Astrocyte (in vitro differentiated cells and primary cell): ENCODE measurements around the gene SDF2L1. TPM values are rescaled to one million over a fixed set of nuclear protein-coding genes. Genes with fewer than 3 reads are reported as not detected.

Experiments
- DNase-seq: peaks from one replicate; pipeline ENCODE4 v3.0.0-alpha.2; 2010; ENCODE audit warnings: low read depth
- FAIRE-seq: peaks from 2 replicates; lab custom pipeline; 2011; peaks lifted over from hg19 to GRCh38; lab: Jason Lieb, UNC
- H2AFZ ChIP-seq: 2 replicates; pipeline ENCODE4 v1.6.0; 2012; ENCODE audit warnings: low read depth, low read length, inconsistent platforms
- H3K27ac ChIP-seq: 2 replicates; pipeline ENCODE4 v1.5.1; 2011; ENCODE audit warnings: low read depth, low read length, inconsistent platforms
- H3K27me3 ChIP-seq: 2 replicates; pipeline ENCODE4 v1.6.0; 2011; ENCODE audit warnings: low read length, inconsistent platforms; ENCODE audit not compliant: insufficient read depth
- H3K36me3 ChIP-seq: 2 replicates; pipeline ENCODE4 v1.5.1; 2011; ENCODE audit warnings: low read length, inconsistent platforms; ENCODE audit not compliant: insufficient read depth
- H3K4me1 ChIP-seq: 2 replicates; pipeline ENCODE4 v1.5.1; 2011; ENCODE audit warnings: low read length, inconsistent platforms; ENCODE audit not compliant: insufficient read depth
- H3K4me2 ChIP-seq: 2 replicates; pipeline ENCODE4 v1.6.0; 2012; ENCODE audit warnings: low read length, inconsistent platforms
- H3K4me3 ChIP-seq: 2 replicates; pipeline ENCODE4 v1.5.1; 2011; ENCODE audit warnings: low read depth, mild to moderate bottlenecking, low read length, inconsistent platforms; ENCODE audit not compliant: insufficient read depth
- H3K79me2 ChIP-seq: 2 replicates; pipeline ENCODE4 v1.6.0; 2012; ENCODE audit warnings: mild to moderate bottlenecking, low read length, inconsistent platforms; ENCODE audit not compliant: insufficient read depth
- H3K9ac ChIP-seq: 2 replicates; pipeline ENCODE4 v1.6.0; 2012; ENCODE audit warnings: mild to moderate bottlenecking, low read length, inconsistent platforms
- H3K9me3 ChIP-seq: 2 replicates; pipeline ENCODE4 v1.5.1; 2012; ENCODE audit warnings: low read depth, mild to moderate bottlenecking, low read length, inconsistent platforms; ENCODE audit not compliant: insufficient read depth
- H4K20me1 ChIP-seq: 2 replicates; pipeline ENCODE4 v1.6.0; 2012; ENCODE audit warnings: low read length, inconsistent platforms; ENCODE audit not compliant: insufficient read depth
- H3K27ac Mint-ChIP-seq: one replicate; pipeline ENCODE4 v1.8.0; 2021; ENCODE audit warnings: mild to moderate bottlenecking, mixed read lengths; ENCODE audit not compliant: unreplicated experiment
- H3K27me3 Mint-ChIP-seq: one replicate; pipeline ENCODE4 v1.8.0; 2021; ENCODE audit warnings: low read depth, mixed read lengths; ENCODE audit not compliant: unreplicated experiment
- H3K36me3 Mint-ChIP-seq: one replicate; pipeline ENCODE4 v1.8.0; 2021; ENCODE audit warnings: low read depth, mixed read lengths; ENCODE audit not compliant: unreplicated experiment
- H3K4me1 Mint-ChIP-seq: one replicate; pipeline ENCODE4 v1.8.0; 2021; ENCODE audit warnings: low read depth, mixed read lengths; ENCODE audit not compliant: unreplicated experiment
- H3K4me3 Mint-ChIP-seq: one replicate; pipeline ENCODE4 v1.8.0; 2021; ENCODE audit warnings: mild to moderate bottlenecking, moderate library complexity, mixed read lengths; ENCODE audit not compliant: unreplicated experiment
- H3K9me3 Mint-ChIP-seq: one replicate; pipeline ENCODE4 v1.8.0; 2021; ENCODE audit warnings: mild to moderate bottlenecking, mixed read lengths; ENCODE audit not compliant: unreplicated experiment
- CTCF ChIP-seq: IDR thresholded peaks from 2 replicates; pipeline ENCODE4 v1.5.1; 2011; ENCODE audit warnings: low read depth, mild to moderate bottlenecking, inconsistent platforms, low read length, moderate library complexity; ENCODE audit not compliant: insufficient read depth
- EZH2 ChIP-seq: IDR thresholded peaks from 2 replicates; pipeline ENCODE4 v1.6.1; 2012; ENCODE audit warnings: mild to moderate bottlenecking, low read length, inconsistent platforms; ENCODE audit not compliant: insufficient read depth
- total RNA-seq: library from RNA; stranded (reverse); gene quantifications from 2 replicates; pipeline ENCODE4 v1.2.1, GENCODE V29; 2021

The SDF2L1 gene
- total RNA-seq, 1 donor from 2014 or later = 49.5 TPM

DNA sequence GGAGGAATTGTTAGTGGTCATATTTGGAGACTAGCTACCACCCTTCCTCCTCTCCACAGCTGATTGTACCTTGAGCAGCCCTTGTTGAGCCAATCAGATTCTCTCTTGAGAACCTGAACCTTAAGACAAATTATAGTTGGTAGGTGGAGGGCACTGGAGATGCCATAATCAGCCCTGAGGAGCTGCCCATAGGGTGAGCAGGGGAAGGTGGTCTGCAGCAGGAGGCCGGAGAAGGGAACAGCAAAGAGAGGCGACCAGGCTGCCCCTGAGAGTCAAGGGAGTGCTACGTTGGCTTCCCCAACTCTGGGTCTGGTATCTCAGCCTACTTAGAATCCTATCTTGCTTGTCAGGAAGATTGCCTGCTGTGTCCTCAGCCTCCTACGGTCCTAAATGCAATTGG, 2.7 kb upstream of the SDF2L1 start:
- no peak overlapping the region for H3K4me3 Mint-ChIP-seq
- H3K4me1 ChIP-seq = peaks cover 19% of the 10 kb centered on the region
- H3K4me3 ChIP-seq = no peak overlapping the region
- no peak overlapping the region for H3K27ac Mint-ChIP-seq
- peaks cover 11% of the 10 kb centered on the region for H3K36me3 Mint-ChIP-seq
- FAIRE-seq = no peak
- H2AFZ ChIP-seq = no peak overlapping the region
- TF ChIP-seq CTCF = no peak
- no peak for TF ChIP-seq EZH2
- no peaks in the 10 kb centered on the region for H3K36me3 ChIP-seq
- no peaks in the 10 kb centered on the region for H3K9me3 ChIP-seq
- no peak overlapping the region for H3K4me2 ChIP-seq
- peaks cover 13% of the 10 kb centered on the region for H4K20me1 ChIP-seq
- no peaks in the 10 kb centered on the region for H3K27me3 ChIP-seq
- H3K9me3 Mint-ChIP-seq = no peaks in the 10 kb centered on the region
- peaks cover 15% of the 10 kb centered on the region for H3K79me2 ChIP-seq
- H3K27ac ChIP-seq = no peak overlapping the region
- H3K9ac ChIP-seq = no peak overlapping the region
- H3K27me3 Mint-ChIP-seq = peaks cover 22% of the 10 kb centered on the region
- no peaks in the 10 kb centered on the region for H3K4me1 Mint-ChIP-seq
- no peak for DNase-seq

DNA sequence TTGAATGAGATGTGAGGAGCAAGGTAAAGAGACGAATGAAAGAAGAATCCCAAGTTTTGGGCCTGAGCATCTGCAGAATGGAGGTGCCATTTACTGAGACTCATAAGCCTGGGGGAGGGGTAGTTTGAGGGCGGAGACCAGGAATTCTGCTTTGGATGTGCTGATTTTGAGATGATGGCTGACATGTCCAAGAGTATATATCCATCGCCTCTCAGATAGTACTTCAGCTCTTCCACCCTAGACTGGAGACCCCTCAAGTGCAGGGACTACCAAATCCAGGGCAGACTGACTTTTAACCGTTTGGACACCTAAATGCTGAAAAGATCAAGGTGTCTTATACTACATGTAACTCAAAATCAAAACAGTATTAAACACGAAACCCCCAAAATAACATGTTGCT, 1.3 kb upstream of the SDF2L1 start:
- FAIRE-seq (no peak), DNase-seq (no peak)
- Histone ChIP-seq H3K4me3 (no peak overlapping the region), H3K36me3 (no peaks in the 10 kb centered on the region), H3K79me2 (peaks cover 15% of the 10 kb centered on the region), H3K27me3 (no peaks in the 10 kb centered on the region), H2AFZ (no peak overlapping the region), H3K27ac (no peak overlapping the region), H3K4me1 (peaks cover 19% of the 10 kb centered on the region), H3K9ac (no peak overlapping the region), H4K20me1 (peaks cover 16% of the 10 kb centered on the region), H3K4me2 (peak overlapping the region; percentile 97), H3K9me3 (no peaks in the 10 kb centered on the region)
- Mint-ChIP-seq H3K4me1 (no peaks in the 10 kb centered on the region), H3K4me3 (no peak overlapping the region), H3K27ac (peak overlapping the region; percentile 48), H3K27me3 (peaks cover 10% of the 10 kb centered on the region), H3K36me3 (peaks cover 11% of the 10 kb centered on the region), H3K9me3 (no peaks in the 10 kb centered on the region)
- no peak for TF ChIP-seq EZH2
- no peak for TF ChIP-seq CTCF

DNA sequence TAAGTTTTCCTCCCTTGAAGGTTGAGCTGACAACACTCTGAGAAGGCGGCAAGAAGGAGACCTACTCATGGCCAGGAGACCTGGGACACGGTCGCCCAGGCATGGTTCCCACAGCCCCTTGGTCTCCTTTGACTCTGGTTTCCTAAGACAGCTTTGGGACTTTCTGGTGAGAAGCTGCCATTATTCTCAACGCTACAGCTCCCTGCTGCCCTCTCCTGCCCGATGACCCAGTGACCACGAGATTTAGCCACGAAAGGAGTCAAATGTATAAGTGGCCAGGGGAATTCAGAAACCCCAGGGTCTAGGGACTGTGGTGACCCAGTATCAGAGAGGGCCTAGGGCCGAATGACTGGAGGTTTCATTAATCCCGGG, 699 bp upstream of the SDF2L1 start:
- H3K27me3 ChIP-seq = no peaks in the 10 kb centered on the region
- peak overlapping the region; percentile 69 for H3K4me3 ChIP-seq
- no peaks in the 10 kb centered on the region for H3K36me3 ChIP-seq
- Mint-ChIP-seq H3K36me3 (peaks cover 10% of the 10 kb centered on the region), H3K4me3 (peak overlapping the region; percentile 87), H3K4me1 (peaks cover under 1% of the 10 kb centered on the region), H3K27me3 (peaks cover 4% of the 10 kb centered on the region), H3K9me3 (no peaks in the 10 kb centered on the region), H3K27ac (peak overlapping the region; percentile 48)
- no peak for TF ChIP-seq EZH2
- TF ChIP-seq CTCF = peak; percentile 31
- peaks cover 20% of the 10 kb centered on the region for H4K20me1 ChIP-seq
- peaks cover 15% of the 10 kb centered on the region for H3K79me2 ChIP-seq
- H3K27ac ChIP-seq = peak overlapping the region; percentile 64
- peaks cover 19% of the 10 kb centered on the region for H3K4me1 ChIP-seq
- peak overlapping the region; percentile 94 for H2AFZ ChIP-seq
- H3K9me3 ChIP-seq = no peaks in the 10 kb centered on the region
- no peak for DNase-seq
- no peak for FAIRE-seq
- H3K9ac ChIP-seq = peak overlapping the region; percentile 86
- H3K4me2 ChIP-seq = peak overlapping the region; percentile 97
